ENCODE results near the gene ZRSR2.

GRCh38 chrX:15786915-15787314 is 3.4 kb upstream of the ZRSR2 start:
- TF ChIP-seq POLR2AphosphoS5 (IDR thresholded peaks at IDR 0.05; ENCODE audit: low read depth, low read length) (no peak), SIN3A (IDR thresholded peaks at IDR 0.05; ENCODE audit: borderline replicate concordance, insufficient read depth, low read length) (no peak)

Measured in PFSK-1 (cell line).